Left lung (tissue), 14 donors: Measurements from ENCODE around the gene CPA2. TPM values are rescaled to one million over a fixed set of nuclear protein-coding genes. Genes with fewer than 3 reads are reported as not detected.
A peak's percentile ranks its signal among the peaks of the same experiment; 100 is the strongest.

Source experiments
- ATAC-seq: fragments of 200-7000 bp; cut with Tn5 transposase; one replicate; pipeline ENCODE4 v1.9.1; 2020; ENCODE audit warnings: moderate library complexity
- DNase-seq, 4 donors: peaks; one replicate each; pipeline ENCODE4 v3.0.0-alpha.2; 2013 to 2020
- H3K27ac ChIP-seq, 2 donors: fragments of 200-600 bp; sonication (generic) in 1 of 2; one replicate each; pipeline versions ENCODE4 v1.5.0 to v1.8.0; 2020 to 2021
- H3K27me3 ChIP-seq, 2 donors: fragments of 200-600 bp; sonication (generic) in 1 of 2; one replicate each; pipeline versions ENCODE4 v1.5.0 to v1.8.0; 2020 to 2021
- H3K36me3 ChIP-seq, 2 donors: fragments of 200-600 bp; sonication (generic) in 1 of 2; one replicate each; pipeline versions ENCODE4 v1.5.0 to v1.8.0; 2020 to 2021
- H3K4me1 ChIP-seq, 2 donors: fragments of 200-600 bp; one replicate each; pipeline ENCODE4 v1.8.0; 2021
- H3K4me3 ChIP-seq, 2 donors: fragments of 200-600 bp; sonication (generic) in 1 of 2; one replicate each; pipeline versions ENCODE4 v1.5.0 to v1.8.0; 2020 to 2021; ENCODE audit warnings: mild to moderate bottlenecking in 1 of 2
- H3K9me3 ChIP-seq, 2 donors: fragments of 200-600 bp; sonication (generic) in 1 of 2; one replicate each; pipeline versions ENCODE4 v1.5.0 to v1.8.0; 2020 to 2021
- intact Hi-C, 2 donors: fragments of 100-400 bp; cut with DNase I; formaldehyde crosslinking; loops; one replicate each; pipeline versions ENCODE4 v1.11.2 to v1.14.2; 2022
- long read RNA-seq, 12 donors: library from polyadenylated mRNA in 2 of 12; unstranded in 2 of 12; transcript quantifications; one replicate each; pipeline ENCODE4 v2.0.0 and lab custom pipeline, GENCODE V29; 2019 to 2026
- polyA plus RNA-seq, 6 donors: library from polyadenylated mRNA; unstranded; fragments of 120-200 nt; gene quantifications; one replicate each; pipeline ENCODE4 v1.2.1, GENCODE V29; 2013; ENCODE audit not compliant: insufficient read length in 6 of 6
- total RNA-seq, 2 donors: library from RNA; stranded (reverse); fragmentation: NEBNext Ultra II Directional; extraction: Animal tissue kit (Norgen Biotek cat#: 25700); gene quantifications; one replicate each; pipeline ENCODE4 v1.2.1, GENCODE V29; 2021
- TF ChIP-seq, protein P1 (sequence below), 2 donors: fragments of 200-600 bp; sonication (generic) in 1 of 2; IDR thresholded peaks; one replicate each; pipeline versions ENCODE4 v1.5.0 to v1.8.0; 2021; ENCODE audit warnings: antibody characterized with exemption in 2 of 2
- donor health status: DM: no; HTN: yes; CAD: no.
- donor health status: DM: no; HTN: no; CAD: no.

CPA2 gene
- not detected for total RNA-seq
- polyA plus RNA-seq: under 1 TPM; 0.20 to 0.57 (median 0.33) TPM
- long read RNA-seq, donor 1: 0 reads
- long read RNA-seq, donor 2: 0 reads
- long read RNA-seq, donor 3: 0 reads
- long read RNA-seq, donor 4: 0 reads
- long read RNA-seq, donor 5: 0 reads
- long read RNA-seq, donor 6: 0 reads
- long read RNA-seq, donor 7: 0 reads
- long read RNA-seq, donor 8: 0 reads
- long read RNA-seq, donor 9: 0 reads
- long read RNA-seq, donor 10: 0 reads
- long read RNA-seq, donor 11: 0 reads
- long read RNA-seq, donor 12: 0 reads

DNA sequence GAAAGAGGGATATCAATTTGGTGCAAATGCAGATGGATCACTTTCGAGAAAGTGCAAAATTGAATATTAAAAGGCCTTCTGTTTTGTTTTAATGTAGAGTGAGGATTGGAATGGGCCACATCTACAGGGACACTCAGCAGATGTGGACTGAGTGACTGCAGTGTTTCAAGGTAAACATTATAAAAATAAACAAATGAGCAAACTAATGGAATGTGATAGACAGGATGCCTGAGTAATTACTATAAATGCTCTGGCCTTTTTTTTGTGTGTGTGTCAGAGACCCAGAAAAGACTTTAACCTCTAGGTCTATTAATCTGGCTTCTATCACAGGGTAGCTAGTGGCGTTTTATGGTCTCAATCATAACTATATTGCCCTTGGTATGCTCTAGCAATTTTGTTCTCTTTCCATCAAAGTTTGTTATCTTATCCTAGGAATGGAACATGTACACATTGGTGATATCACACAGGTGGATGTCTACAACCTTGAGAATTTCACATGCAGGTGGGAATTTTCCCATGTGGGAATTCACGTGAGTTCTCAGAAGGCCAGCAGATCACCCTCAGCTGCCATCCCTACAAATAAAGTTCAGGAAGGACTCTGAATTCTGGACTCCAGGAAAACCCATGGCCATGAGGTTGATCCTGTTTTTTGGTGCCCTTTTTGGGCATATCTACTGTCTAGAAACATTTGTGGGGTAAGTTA, at the start of gene CPA2:
Gene CPA2, plus strand, starts transcription at position 606 of the 703 bp plus-strand sequence. Its CDS starts 19 bp downstream, at position 625.
- Histone ChIP-seq H3K4me3 (no peak within 1 kb of the TSS), H3K27me3 (peaks cover 0 to 3% of the 10 kb centered on the region in 2 donors), H3K9me3 (no peaks in the 10 kb centered on the region), H3K27ac (no peak within 1 kb of the TSS), H3K36me3 (no peaks in the 10 kb centered on the region), H3K4me1 (no peaks in the 10 kb centered on the region)
- intact Hi-C loops: no loop called here
- no peak for DNase-seq
- no peak for ATAC-seq
- TF ChIP-seq, protein P1, sequence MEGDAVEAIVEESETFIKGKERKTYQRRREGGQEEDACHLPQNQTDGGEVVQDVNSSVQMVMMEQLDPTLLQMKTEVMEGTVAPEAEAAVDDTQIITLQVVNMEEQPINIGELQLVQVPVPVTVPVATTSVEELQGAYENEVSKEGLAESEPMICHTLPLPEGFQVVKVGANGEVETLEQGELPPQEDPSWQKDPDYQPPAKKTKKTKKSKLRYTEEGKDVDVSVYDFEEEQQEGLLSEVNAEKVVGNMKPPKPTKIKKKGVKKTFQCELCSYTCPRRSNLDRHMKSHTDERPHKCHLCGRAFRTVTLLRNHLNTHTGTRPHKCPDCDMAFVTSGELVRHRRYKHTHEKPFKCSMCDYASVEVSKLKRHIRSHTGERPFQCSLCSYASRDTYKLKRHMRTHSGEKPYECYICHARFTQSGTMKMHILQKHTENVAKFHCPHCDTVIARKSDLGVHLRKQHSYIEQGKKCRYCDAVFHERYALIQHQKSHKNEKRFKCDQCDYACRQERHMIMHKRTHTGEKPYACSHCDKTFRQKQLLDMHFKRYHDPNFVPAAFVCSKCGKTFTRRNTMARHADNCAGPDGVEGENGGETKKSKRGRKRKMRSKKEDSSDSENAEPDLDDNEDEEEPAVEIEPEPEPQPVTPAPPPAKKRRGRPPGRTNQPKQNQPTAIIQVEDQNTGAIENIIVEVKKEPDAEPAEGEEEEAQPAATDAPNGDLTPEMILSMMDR (IDR thresholded peaks at IDR 0.05): no peak

DNA sequence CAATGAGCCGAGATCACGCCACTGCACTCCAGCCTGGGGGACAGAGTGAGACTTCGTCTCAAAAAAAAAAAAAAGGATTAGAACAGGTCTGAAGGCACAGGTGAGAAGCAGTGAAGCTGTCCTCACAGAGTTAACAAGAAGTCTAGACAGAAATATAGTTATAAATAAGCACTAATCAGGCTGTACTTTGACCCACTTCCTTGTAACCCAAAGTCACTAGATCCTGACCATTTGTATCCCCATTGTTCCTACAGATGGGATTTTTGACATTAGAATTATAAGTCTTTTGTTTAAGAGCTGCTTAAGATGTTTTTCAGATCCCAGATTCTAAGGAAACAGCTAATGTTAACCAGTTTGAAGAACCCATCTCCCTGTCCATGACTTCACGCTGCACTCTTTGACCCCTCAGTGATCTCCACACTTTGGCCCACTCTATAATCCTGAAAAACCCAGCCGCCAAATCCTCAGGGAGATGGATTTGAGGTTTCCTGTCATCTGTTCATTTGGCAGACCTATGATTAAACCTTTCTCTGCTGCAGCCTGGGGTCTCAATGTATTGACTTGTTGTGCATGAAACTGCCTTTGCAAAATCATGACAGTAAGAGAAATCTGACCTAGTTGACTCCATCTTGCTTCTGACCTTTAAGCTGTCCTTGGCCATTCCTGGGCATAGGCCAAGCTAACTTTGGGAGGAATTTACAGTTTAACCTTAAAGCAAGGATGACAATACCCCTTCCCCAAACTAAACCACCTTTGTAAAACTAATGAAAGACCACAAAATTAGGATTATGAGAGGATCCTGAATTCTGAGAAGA, 47.6 kb upstream of the CPA2 start:
- no peak for DNase-seq
- H3K4me3 ChIP-seq: no peak overlapping the region
- TF ChIP-seq, protein P1 (IDR thresholded peaks at IDR 0.05): no peak
- H3K27me3 ChIP-seq: peaks cover 0 to 3% of the 10 kb centered on the region in 2 donors
- no peaks in the 10 kb centered on the region for H3K9me3 ChIP-seq
- ATAC-seq: no peak
- H3K4me1 ChIP-seq: no peaks in the 10 kb centered on the region
- H3K27ac ChIP-seq: no peak overlapping the region
- no peaks in the 10 kb centered on the region for H3K36me3 ChIP-seq
- intact Hi-C loops: no loop called here

DNA sequence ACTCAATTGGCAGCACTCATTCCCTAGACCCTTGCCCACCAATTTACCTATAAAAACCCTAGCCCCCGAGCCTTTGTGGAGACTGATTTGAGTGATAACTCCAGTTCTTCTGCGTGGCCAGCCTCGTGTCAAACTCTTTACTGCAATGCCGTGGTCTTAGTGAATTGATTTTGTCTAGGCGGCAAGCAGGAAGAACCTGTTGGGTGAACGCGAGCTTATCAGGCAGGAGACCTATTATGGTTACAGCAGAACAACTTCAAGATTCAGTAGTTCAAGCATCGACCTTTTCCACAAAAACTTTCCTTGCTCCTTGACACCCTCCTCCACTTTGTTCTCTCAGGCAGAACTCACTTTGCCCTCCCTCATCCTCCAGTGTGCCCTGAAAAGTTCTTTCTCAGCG, 46.8 kb upstream of the CPA2 start:
- Histone ChIP-seq H3K36me3 (no peaks in the 10 kb centered on the region), H3K4me3 (no peak overlapping the region), H3K27ac (no peak overlapping the region), H3K9me3 (no peaks in the 10 kb centered on the region), H3K27me3 (peaks cover 0 to 1% of the 10 kb centered on the region in 2 donors), H3K4me1 (no peaks in the 10 kb centered on the region)
- ATAC-seq (no peak), DNase-seq (peak in 1 of 4 donors; percentile 28)
- TF ChIP-seq, protein P1 (IDR thresholded peaks at IDR 0.05): no peak
- intact Hi-C loops: no loop called here

DNA sequence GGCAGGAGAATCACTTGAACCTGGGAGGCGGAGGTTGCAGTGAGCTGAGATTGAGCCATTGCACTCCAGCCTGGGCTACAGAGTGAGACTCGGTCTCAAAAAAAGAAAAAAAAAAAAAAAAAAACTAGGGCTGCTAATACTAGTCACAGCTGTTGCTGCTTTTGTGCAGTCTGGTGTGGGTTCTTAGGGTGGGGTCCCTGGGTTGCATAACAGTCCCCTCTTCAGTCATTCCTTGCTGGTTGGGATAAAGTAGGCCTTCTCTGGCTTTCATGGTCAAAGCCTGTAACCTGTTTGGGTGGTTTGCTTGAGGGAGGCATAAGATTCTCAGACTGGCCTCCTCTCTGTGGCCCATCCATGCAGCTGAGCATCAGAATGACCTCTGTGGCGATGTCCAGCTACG, 44.9 kb upstream of the CPA2 start:
- H3K27me3 ChIP-seq: no peaks in the 10 kb centered on the region
- ATAC-seq: no peak
- H3K4me3 ChIP-seq: no peak overlapping the region
- H3K9me3 ChIP-seq: no peaks in the 10 kb centered on the region
- no peaks in the 10 kb centered on the region for H3K36me3 ChIP-seq
- H3K27ac ChIP-seq: no peak overlapping the region
- DNase-seq: no peak
- TF ChIP-seq, protein P1 (IDR thresholded peaks at IDR 0.05): no peak
- no peaks in the 10 kb centered on the region for H3K4me1 ChIP-seq
- intact Hi-C loops: no loop called here

DNA sequence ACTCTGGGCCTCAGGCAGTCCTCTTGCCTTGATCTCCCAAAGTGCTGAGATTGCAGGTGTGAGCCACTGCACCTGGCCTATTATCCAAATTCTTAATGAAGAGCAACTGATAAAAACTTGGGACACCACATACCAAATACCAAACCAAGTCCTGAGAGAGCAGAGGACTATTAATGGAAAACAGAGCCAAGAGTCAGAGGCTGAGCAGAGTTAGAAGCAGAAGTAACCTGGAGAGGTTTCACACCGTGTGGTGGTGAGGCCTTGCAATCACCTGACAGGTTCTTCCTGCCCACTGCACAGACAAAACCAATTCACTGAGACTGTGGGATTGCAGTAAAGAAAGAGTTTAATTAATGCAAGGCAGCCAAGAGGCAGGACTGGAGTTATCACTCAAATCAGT, 43.0 kb upstream of the CPA2 start:
- Histone ChIP-seq H3K9me3 (no peaks in the 10 kb centered on the region), H3K27ac (no peak overlapping the region), H3K36me3 (no peaks in the 10 kb centered on the region), H3K4me1 (no peaks in the 10 kb centered on the region), H3K4me3 (no peak overlapping the region), H3K27me3 (no peaks in the 10 kb centered on the region)
- TF ChIP-seq, protein P1 (IDR thresholded peaks at IDR 0.05): no peak
- no peak for ATAC-seq
- intact Hi-C loops: no loop called here
- DNase-seq: no peak
